HEK293T (cell line): ENCODE results near the gene VWA5B1.
A peak's percentile ranks its signal among the peaks of the same experiment; 100 is the strongest.

Source experiments
- CTCF ChIA-PET: fragments of 350-600 bp; formaldehyde crosslinking; extraction: SDS; loops from one replicate; lab custom pipeline; 2021; ENCODE audit warnings: antibody characterized with exemption, inconsistent platforms; lab: Yijun Ruan, JAX
- POLR2A ChIA-PET: fragments of 350-600 bp; formaldehyde crosslinking; extraction: SDS; loops from one replicate; lab custom pipeline; 2020; ENCODE audit warnings: antibody characterized with exemption, inconsistent platforms; lab: Yijun Ruan, JAX
- DNase-seq: peaks from one replicate; pipeline ENCODE4 v3.0.0; 2012; ENCODE audit warnings: mixed read lengths; ENCODE audit errors: extremely low spot score
- ARNT ChIP-seq: fragments of 450-650 bp; IDR thresholded peaks from 2 replicates; pipeline ENCODE4 v1.6.1; 2017; ENCODE audit warnings: mild to moderate bottlenecking
- BHLHE40 ChIP-seq: fragments of 450-650 bp; IDR thresholded peaks from 2 replicates; pipeline ENCODE4 v1.6.1; 2016; ENCODE audit warnings: mild to moderate bottlenecking, moderate library complexity, borderline replicate concordance
- CTBP1 ChIP-seq: fragments of 450-650 bp; IDR thresholded peaks from 2 replicates; pipeline ENCODE4 v1.6.1; 2016; ENCODE audit warnings: borderline replicate concordance
- ELF4 ChIP-seq: fragments of 450-650 bp; IDR thresholded peaks from 2 replicates; pipeline ENCODE4 v1.6.1; 2017; ENCODE audit warnings: antibody characterized with exemption
- FOXA1 ChIP-seq: fragments of 450-650 bp; IDR thresholded peaks from 2 replicates; pipeline ENCODE4 v1.6.1; 2016; ENCODE audit warnings: mild to moderate bottlenecking
- FOXK2 ChIP-seq: fragments of 450-650 bp; IDR thresholded peaks from 2 replicates; pipeline ENCODE4 v1.6.1; 2016; ENCODE audit warnings: mild to moderate bottlenecking
- FOXM1 ChIP-seq: fragments of 450-650 bp; IDR thresholded peaks from 2 replicates; pipeline ENCODE4 v1.6.1; 2017; ENCODE audit warnings: mild to moderate bottlenecking, borderline replicate concordance
- HDGF ChIP-seq: fragments of 450-650 bp; IDR thresholded peaks from 2 replicates; pipeline ENCODE4 v1.6.1; 2017; ENCODE audit warnings: antibody characterized with exemption, borderline replicate concordance
- L3MBTL2 ChIP-seq: fragments of 450-650 bp; conservative IDR thresholded peaks from 2 replicates; pipeline ENCODE4 v1.6.1; 2016; ENCODE audit warnings: mild to moderate bottlenecking
- LEF1 ChIP-seq: fragments of 450-650 bp; IDR thresholded peaks from 2 replicates; pipeline ENCODE4 v1.6.1; 2017; ENCODE audit warnings: mild to moderate bottlenecking, borderline replicate concordance
- NFRKB ChIP-seq: fragments of 450-650 bp; IDR thresholded peaks from 2 replicates; pipeline ENCODE4 v1.6.1; 2016; ENCODE audit warnings: mild to moderate bottlenecking, moderate library complexity
- SP1 ChIP-seq: fragments of 450-650 bp; IDR thresholded peaks from 2 replicates; pipeline ENCODE4 v1.6.1; 2017
- SUZ12 ChIP-seq: fragments of 450-650 bp; IDR thresholded peaks from 2 replicates; pipeline ENCODE4 v1.6.1; 2016; ENCODE audit warnings: mild to moderate bottlenecking
- TARDBP ChIP-seq: fragments of 450-650 bp; IDR thresholded peaks from 2 replicates; pipeline ENCODE4 v1.6.1; 2016
- ZNF384 ChIP-seq: fragments of 450-650 bp; IDR thresholded peaks from 2 replicates; pipeline ENCODE4 v1.6.1; 2016
- TF ChIP-seq, protein P1 (sequence below): fragments of 450-650 bp; IDR thresholded peaks from 2 replicates; pipeline ENCODE4 v1.6.1; 2016

VWA5B1 gene

DNA sequence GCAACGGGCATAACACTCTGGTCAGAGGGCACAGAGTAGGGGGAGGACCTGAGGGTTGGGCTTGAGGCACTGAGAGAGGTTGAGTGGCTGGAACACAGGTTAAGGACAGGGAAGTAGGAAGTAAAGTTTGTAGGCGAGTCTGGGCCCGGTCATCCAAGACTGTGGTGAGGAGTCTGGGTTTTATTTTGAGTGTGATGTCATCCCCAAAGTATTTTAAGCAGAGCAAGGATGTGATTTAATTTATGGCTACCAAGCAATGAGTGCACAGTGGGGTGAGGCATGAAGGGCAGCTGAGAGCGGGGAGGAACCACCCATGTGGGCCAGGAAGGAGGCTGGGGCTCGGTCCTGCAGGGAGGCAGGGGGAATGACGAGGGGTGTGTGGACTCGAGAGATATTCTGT, 11.2 kb upstream of the VWA5B1 start:
- TF ChIP-seq, protein P1, sequence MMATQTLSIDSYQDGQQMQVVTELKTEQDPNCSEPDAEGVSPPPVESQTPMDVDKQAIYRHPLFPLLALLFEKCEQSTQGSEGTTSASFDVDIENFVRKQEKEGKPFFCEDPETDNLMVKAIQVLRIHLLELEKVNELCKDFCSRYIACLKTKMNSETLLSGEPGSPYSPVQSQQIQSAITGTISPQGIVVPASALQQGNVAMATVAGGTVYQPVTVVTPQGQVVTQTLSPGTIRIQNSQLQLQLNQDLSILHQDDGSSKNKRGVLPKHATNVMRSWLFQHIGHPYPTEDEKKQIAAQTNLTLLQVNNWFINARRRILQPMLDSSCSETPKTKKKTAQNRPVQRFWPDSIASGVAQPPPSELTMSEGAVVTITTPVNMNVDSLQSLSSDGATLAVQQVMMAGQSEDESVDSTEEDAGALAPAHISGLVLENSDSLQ = peak; percentile 38; the same call in 1 of the 2 replicates
- TF ChIP-seq CTBP1 = no peak
- ChIA-PET POLR2A (no interaction called here), CTCF (no interaction called here)
- DNase-seq = no peak

DNA sequence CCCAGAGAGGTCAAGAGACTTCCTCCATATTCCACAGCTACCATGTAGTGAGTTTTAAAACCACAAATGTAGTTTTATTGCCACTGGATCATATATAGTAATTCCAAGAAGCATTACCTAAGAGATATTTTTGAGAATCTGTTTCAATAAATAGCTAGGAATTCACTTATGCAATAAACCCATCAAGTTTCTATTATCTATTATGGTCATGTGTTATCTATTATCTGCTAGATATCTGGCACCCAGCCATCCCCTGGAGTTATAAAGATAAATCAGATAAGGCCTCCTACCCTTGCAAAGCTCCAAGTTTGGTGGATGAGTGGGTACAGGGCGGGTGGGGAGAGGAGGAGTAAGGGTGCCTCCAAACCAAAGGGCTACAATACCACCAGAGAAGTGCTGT, 10.3 kb upstream of the VWA5B1 start:
- DNase-seq = no peak
- CTCF ChIA-PET = no interaction called here
- POLR2A ChIA-PET = no interaction called here
- no peak for TF ChIP-seq SP1
- no peak for TF ChIP-seq HDGF
- TF ChIP-seq, protein P1 = no peak
- TF ChIP-seq SUZ12 = no peak
- no peak for TF ChIP-seq ZNF384
- TF ChIP-seq ELF4 = no peak
- TF ChIP-seq L3MBTL2 = no peak
- TF ChIP-seq BHLHE40 = no peak
- TF ChIP-seq TARDBP = no peak

DNA sequence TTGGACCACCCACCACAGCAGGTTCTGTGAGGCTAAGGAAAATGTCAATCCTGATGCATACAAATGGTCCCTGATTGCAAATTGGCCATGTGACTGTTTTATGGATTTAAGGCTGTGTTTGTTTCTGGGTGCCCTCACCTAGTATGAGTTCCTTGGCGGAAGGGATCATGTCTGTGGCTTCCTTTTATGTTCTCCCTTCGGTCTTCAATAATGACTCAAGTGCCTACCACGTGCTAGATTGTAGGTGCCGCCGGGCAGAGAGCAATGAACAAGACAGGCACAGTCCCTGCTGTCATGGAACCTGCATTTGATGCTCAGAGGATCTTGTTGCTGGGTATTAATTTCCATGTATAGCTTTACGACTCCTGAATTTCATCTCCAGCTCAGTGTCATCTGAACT, 9.8 kb upstream of the VWA5B1 start:
- DNase-seq = no peak
- ChIA-PET CTCF (no interaction called here), POLR2A (no interaction called here)
- no peak for TF ChIP-seq FOXK2
- no peak for TF ChIP-seq L3MBTL2
- TF ChIP-seq NFRKB = no peak
- no peak for TF ChIP-seq ZNF384
- no peak for TF ChIP-seq FOXM1
- TF ChIP-seq SP1 = no peak
- no peak for TF ChIP-seq ARNT
- TF ChIP-seq ELF4 = no peak
- TF ChIP-seq CTBP1 = no peak

DNA sequence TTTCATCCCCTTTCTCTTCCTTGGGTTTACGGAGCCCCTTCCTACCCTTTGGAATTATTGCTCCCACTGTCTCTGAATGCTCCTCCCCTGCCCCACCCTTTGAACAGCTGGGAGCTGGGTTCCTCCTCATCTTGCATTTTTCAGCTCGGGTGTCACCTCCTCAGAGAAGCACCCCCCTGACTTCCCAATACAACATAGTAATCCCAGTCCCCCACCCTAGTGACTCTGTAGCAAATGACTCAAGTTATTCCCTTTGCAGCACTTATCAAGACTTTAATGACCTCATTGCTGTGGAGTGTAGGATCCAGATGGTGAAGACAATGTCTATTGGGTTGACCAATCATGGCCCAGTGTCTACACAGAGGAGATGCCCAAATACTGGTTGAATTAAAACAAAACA, 8.9 kb upstream of the VWA5B1 start:
- TF ChIP-seq LEF1 = no peak
- no peak for TF ChIP-seq SP1
- no peak for TF ChIP-seq NFRKB
- no peak for TF ChIP-seq ARNT
- TF ChIP-seq FOXM1 = no peak
- TF ChIP-seq, protein P1 = no peak
- no peak for TF ChIP-seq CTBP1
- no peak for TF ChIP-seq L3MBTL2
- no peak for TF ChIP-seq BHLHE40
- TF ChIP-seq HDGF = no peak
- TF ChIP-seq FOXK2 = no peak
- no peak for TF ChIP-seq FOXA1
- no peak for TF ChIP-seq SUZ12
- TF ChIP-seq TARDBP = no peak
- no peak for TF ChIP-seq ELF4
- TF ChIP-seq ZNF384 = no peak
- ChIA-PET CTCF (interaction anchor here (0.7 kb wide), 1 partner anchor 10 kb away, joined by 3 read pairs; no protein-coding TSS in a partner anchor), POLR2A (no interaction called here)
- DNase-seq = no peak

DNA sequence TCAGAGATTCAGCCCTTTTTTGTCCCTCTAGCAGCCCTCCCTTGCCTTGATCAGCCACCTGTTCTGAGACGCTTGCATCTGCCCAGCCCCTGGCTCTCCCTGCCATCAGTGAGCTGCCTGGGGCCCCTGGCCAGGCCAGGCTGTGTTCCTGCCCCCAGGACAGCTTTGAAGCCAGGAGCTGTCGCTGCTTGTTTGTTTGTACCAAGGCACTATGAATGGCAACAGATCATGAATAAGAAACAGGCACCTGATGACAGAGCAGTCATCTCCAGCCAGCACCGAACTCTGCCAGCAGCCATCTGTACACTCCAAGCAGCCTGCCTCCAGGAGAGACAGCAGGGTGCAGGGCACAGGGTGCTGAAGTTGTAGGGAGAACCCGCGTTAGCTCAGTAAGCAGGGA, 8.1 kb upstream of the VWA5B1 start:
- CTCF ChIA-PET = interaction anchor here (0.7 kb wide), 1 partner anchor 11 kb away, joined by 3 read pairs; no protein-coding TSS in a partner anchor

DNA sequence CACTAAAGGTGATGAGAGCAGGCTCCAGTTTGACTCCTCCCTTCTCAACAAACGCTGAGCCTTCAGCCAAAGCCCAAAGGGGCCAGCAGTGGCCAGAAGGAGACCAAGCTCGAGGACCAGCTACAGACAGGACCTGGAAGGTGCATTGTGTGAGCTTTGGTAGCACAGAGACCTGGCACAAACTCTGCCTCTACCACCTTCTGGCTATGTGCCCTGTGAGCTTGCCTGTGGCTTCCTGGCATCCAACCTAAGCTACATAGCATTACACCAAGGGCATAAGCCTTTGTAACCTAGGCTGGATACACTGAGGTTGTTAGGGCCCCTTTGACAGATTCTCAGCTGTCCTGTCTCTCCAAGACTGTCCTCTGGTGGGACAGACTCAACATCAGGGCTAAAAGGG, 6.6 kb upstream of the VWA5B1 start:
- TF ChIP-seq FOXA1 = no peak
- TF ChIP-seq CTBP1 = no peak
- no peak for TF ChIP-seq NFRKB
- TF ChIP-seq FOXK2 = no peak
- TF ChIP-seq HDGF = no peak
- no peak for TF ChIP-seq BHLHE40
- TF ChIP-seq ELF4 = no peak
- TF ChIP-seq ARNT = no peak
- no peak for TF ChIP-seq SUZ12
- no peak for TF ChIP-seq TARDBP
- no peak for TF ChIP-seq LEF1
- TF ChIP-seq, protein P1 = no peak
- no peak for TF ChIP-seq ZNF384
- TF ChIP-seq SP1 = no peak
- TF ChIP-seq FOXM1 = no peak
- TF ChIP-seq L3MBTL2 = no peak
- no peak for DNase-seq
- ChIA-PET POLR2A (no interaction called here), CTCF (no interaction called here)

More for the DNA sequence above, 8.1 kb upstream of the VWA5B1 start:
- TF ChIP-seq LEF1 (no peak), L3MBTL2 (no peak), ZNF384 (no peak), FOXA1 (no peak), FOXM1 (no peak), FOXK2 (no peak), ARNT (no peak), BHLHE40 (no peak), ELF4 (no peak)
- TF ChIP-seq, protein P1 = no peak
- no peak for DNase-seq
- POLR2A ChIA-PET = no interaction called here
